Measurements from ENCODE around the gene INAFM2. TPM values are rescaled to one million over a fixed set of nuclear protein-coding genes. Genes with fewer than 3 reads are reported as not detected.

The INAFM2 gene
- total and polyA plus RNA-seq, 9 of the 15 experiments (the other 6 are each of a cell fraction or from before 2014, with no cell fraction given), result 11.8 to 43.1 (median 27.2) TPM

DNA sequence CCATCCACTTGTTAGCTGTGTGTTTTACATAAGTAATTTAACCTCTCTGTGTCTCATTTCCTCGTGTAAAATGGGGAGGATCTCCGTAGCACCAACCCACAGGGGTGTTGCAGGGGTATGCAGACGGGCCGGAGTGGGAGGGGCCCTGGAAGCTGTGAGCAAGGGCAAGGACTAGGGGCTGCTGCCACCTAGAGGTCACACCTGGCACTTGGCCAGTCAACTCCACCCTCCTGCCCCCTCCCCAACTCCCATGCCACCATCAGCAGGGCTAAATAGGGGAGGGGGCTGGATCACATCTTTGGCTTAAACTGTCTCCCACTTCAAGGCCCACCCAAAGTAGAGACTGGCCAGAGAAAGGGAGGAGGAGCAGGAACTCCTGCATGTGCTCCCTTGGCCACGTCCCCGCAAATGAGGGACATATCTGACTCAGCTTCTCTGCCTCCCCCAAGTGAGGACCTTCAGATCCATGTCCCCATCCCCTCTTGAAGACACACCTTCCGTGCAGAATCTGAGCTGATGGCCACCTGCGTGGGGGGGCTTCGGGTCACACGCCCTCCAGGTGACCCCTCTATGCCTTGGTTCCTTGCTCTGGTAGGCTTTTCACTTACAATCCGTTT, 14.7 kb downstream of the INAFM2 start:
- Histone ChIP-seq H3K4me3 (no peak overlapping the region), H2AFZ (ENCODE audit: low read depth, low read length) (peak overlapping the region; percentile 69), H3K4me2 (ENCODE audit: insufficient read depth, low read length) (no peak overlapping the region), H3K9ac (ENCODE audit: insufficient read depth in 1 of 2, low read depth in 2 of 2, low read length in 2 of 2) (peak overlapping the region in 1 of 2 experiments; percentile 22; a peak in 1 of 4 replicates), H3K27ac (ENCODE audit: extremely low read depth, low read depth, low read length) (no peak overlapping the region), H3K4me1 (replicated peaks in 1 of 2; ENCODE audit: control insufficient read depth in 2 of 2, insufficient read depth in 2 of 2, low read length in 2 of 2) (peaks cover 22 to 63% of the 10 kb centered on the region in 2 experiments), H3K27me3 (ENCODE audit: control insufficient read depth in 2 of 2, insufficient read depth in 2 of 2, low read length in 2 of 2) (no peaks in the 10 kb centered on the region), H3K79me2 (ENCODE audit: control insufficient read depth, insufficient read depth, low read length) (no peaks in the 10 kb centered on the region), H4K20me1 (replicated peaks; ENCODE audit: control insufficient read depth, insufficient read depth, low read length) (peaks cover 6% of the 10 kb centered on the region; the same call in 1 of the 2 replicates), H3K9me1 (ENCODE audit: control insufficient read depth, insufficient read depth, low read length) (no peaks in the 10 kb centered on the region), H3K9me3 (replicated peaks; ENCODE audit: control insufficient read depth, insufficient read depth, low read depth, low read length) (no peaks in the 10 kb centered on the region), H3K36me3 (ENCODE audit: control insufficient read depth, insufficient read depth, low read length) (no peaks in the 10 kb centered on the region)
- peak; percentile 87 for ATAC-seq
- intact Hi-C loops (cut with micrococcal nuclease) (loop anchor here (1.0 to 5.0 kb wide), 3 partner anchors 17 to 121 kb away; no protein-coding TSS in a partner anchor), in situ Hi-C loops (cut with MboI) (no loop called here)
- ChIA-PET CTCF (ENCODE audit: low intra/inter-chr PET ratio) (interaction anchor here (0.6 to 1.9 kb wide), 10 partner anchors 14 to 121 kb away, joined by 3 to 11 read pairs (median 4); partner anchors contain the start of gene ANKRD63), POLR2A (interaction anchor here (0.6 to 2.2 kb wide), 5 partner anchors 10 to 298 kb away, joined by 3 to 8 read pairs (median 3); partner anchors contain the start of genes DISP2 and INAFM2)
- DNase-seq (ENCODE audit: extremely low read depth in 1 of 4, low spot score in 3 of 4), result peak; percentile 87 to 91 (median 91)
- BruUV-seq (replicated peaks), result no TSS peak
- FAIRE-seq, result peak; percentile 96
- WGBS (ENCODE audit: insufficient coverage, low coverage, missing lambda C conversion rate), result 20% methylated on average over 11 of the region's 11 CpGs
- TF ChIP-seq, protein P1, sequence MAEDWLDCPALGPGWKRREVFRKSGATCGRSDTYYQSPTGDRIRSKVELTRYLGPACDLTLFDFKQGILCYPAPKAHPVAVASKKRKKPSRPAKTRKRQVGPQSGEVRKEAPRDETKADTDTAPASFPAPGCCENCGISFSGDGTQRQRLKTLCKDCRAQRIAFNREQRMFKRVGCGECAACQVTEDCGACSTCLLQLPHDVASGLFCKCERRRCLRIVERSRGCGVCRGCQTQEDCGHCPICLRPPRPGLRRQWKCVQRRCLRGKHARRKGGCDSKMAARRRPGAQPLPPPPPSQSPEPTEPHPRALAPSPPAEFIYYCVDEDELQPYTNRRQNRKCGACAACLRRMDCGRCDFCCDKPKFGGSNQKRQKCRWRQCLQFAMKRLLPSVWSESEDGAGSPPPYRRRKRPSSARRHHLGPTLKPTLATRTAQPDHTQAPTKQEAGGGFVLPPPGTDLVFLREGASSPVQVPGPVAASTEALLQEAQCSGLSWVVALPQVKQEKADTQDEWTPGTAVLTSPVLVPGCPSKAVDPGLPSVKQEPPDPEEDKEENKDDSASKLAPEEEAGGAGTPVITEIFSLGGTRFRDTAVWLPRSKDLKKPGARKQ (CRISPR knock-in tag; IDR thresholded peaks at IDR 0.05), result no peak
- no peak for TF ChIP-seq SIN3A (IDR thresholded peaks at IDR 0.05; ENCODE audit: borderline replicate concordance in 2 of 2, control insufficient read depth in 1 of 2, low read depth in 2 of 2, low read length in 2 of 2)
- TF ChIP-seq, protein P2, sequence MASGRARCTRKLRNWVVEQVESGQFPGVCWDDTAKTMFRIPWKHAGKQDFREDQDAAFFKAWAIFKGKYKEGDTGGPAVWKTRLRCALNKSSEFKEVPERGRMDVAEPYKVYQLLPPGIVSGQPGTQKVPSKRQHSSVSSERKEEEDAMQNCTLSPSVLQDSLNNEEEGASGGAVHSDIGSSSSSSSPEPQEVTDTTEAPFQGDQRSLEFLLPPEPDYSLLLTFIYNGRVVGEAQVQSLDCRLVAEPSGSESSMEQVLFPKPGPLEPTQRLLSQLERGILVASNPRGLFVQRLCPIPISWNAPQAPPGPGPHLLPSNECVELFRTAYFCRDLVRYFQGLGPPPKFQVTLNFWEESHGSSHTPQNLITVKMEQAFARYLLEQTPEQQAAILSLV (tag; IDR thresholded peaks at IDR 0.05), result no peak
- no peak for TF ChIP-seq U2AF1 (optimal IDR thresholded peaks at IDR 0.05; ENCODE audit: low read depth, low read length)
- TF ChIP-seq ZNF717 (CRISPR knock-in tag; IDR thresholded peaks at IDR 0.05), result no peak
- no peak for TF ChIP-seq MEF2A (IDR thresholded peaks at IDR 0.05; ENCODE audit: control insufficient read depth, low read depth, low read length)
- TF ChIP-seq COPS2 (conservative IDR thresholded peaks at IDR 0.05), result no peak
- peak; percentile 34; the same call in 1 of the 2 replicates for TF ChIP-seq L3MBTL2 (IDR thresholded peaks at IDR 0.05)
- TF ChIP-seq TRIM28 (IDR thresholded peaks at IDR 0.05), result no peak
- TF ChIP-seq CREBBP (IDR thresholded peaks at IDR 0.05; ENCODE audit: low read depth, low read length), result no peak
- TF ChIP-seq, protein P3, sequence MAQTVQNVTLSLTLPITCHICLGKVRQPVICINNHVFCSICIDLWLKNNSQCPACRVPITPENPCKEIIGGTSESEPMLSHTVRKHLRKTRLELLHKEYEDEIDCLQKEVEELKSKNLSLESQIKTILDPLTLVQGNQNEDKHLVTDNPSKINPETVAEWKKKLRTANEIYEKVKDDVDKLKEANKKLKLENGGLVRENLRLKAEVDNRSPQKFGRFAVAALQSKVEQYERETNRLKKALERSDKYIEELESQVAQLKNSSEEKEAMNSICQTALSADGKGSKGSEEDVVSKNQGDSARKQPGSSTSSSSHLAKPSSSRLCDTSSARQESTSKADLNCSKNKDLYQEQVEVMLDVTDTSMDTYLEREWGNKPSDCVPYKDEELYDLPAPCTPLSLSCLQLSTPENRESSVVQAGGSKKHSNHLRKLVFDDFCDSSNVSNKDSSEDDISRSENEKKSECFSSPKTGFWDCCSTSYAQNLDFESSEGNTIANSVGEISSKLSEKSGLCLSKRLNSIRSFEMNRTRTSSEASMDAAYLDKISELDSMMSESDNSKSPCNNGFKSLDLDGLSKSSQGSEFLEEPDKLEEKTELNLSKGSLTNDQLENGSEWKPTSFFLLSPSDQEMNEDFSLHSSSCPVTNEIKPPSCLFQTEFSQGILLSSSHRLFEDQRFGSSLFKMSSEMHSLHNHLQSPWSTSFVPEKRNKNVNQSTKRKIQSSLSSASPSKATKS (CRISPR knock-in tag; IDR thresholded peaks at IDR 0.05), result no peak
- TF ChIP-seq ZNF316 (IDR thresholded peaks at IDR 0.05), result peak; percentile 40
- TF ChIP-seq RB1 (IDR thresholded peaks at IDR 0.05; ENCODE audit: low read depth), result peak; percentile 79
- TF ChIP-seq, protein P4, sequence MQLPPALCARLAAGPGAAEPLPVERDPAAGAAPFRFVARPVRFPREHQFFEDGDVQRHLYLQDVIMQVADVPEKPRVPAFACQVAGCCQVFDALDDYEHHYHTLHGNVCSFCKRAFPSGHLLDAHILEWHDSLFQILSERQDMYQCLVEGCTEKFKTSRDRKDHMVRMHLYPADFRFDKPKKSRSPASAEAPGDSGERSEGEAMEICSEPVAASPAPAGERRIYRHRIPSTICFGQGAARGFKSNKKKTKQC (CRISPR knock-in tag; IDR thresholded peaks at IDR 0.05), result no peak

Measured in K562 (cell line).